Panc1 (cell line): ENCODE results near the gene MVP.
"Not testable (repeated sequence)": the region's sequence is repeated elsewhere in the genome, so short reads cannot be mapped to it uniquely, and the experiment has no call there.

Experiments
- SIN3A ChIP-seq: IDR thresholded peaks from 2 replicates; pipeline ENCODE4 v1.6.1; 2012; ENCODE audit warnings: low read depth, mild to moderate bottlenecking, low read length, moderate library complexity, borderline replicate concordance; ENCODE audit not compliant: insufficient read depth
- TCF7L2 ChIP-seq: IDR thresholded peaks from 2 replicates; pipeline ENCODE4 v1.6.1; 2011; ENCODE audit warnings: mild to moderate bottlenecking, low read depth, low read length, inconsistent platforms
- TF ChIP-seq, protein P1 (sequence below): fragments of 450-650 bp; IDR thresholded peaks from 2 replicates; pipeline ENCODE4 v1.5.1; 2017; ENCODE audit warnings: mild to moderate bottlenecking
- TF ChIP-seq, protein P2 (sequence below), 2 experiments: IDR thresholded peaks; 2 replicates each; pipeline ENCODE4 v1.6.1; 2011 to 2012; ENCODE audit warnings: low read depth in 2 of 2, control low read depth in 1 of 2, low read length in 1 of 2, mild to moderate bottlenecking in 1 of 2, moderate library complexity in 1 of 2; ENCODE audit not compliant: insufficient read depth in 1 of 2

DNA sequence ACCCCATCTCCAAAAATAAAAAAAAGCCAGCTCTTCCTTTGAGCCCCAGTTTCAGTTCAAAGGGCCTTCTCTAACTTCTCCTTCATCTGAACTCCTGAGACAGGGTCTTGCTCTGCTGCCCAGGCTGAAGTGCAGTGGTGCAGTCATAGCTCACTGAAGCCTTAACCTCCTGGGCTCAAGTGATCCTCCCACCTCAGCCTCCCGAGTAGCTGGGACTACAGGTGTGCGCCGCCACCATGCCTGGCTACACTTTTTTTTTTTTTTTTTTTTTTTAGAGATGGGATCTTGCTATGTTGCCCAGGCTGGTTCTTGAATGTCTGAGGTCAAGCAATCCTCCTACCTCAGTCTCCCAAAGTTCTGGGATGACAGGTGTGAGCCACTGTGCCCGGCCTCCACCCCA, 13.0 kb downstream of the MVP start:
- not testable (repeated sequence) for TF ChIP-seq TCF7L2, SIN3A
- TF ChIP-seq, protein P1, sequence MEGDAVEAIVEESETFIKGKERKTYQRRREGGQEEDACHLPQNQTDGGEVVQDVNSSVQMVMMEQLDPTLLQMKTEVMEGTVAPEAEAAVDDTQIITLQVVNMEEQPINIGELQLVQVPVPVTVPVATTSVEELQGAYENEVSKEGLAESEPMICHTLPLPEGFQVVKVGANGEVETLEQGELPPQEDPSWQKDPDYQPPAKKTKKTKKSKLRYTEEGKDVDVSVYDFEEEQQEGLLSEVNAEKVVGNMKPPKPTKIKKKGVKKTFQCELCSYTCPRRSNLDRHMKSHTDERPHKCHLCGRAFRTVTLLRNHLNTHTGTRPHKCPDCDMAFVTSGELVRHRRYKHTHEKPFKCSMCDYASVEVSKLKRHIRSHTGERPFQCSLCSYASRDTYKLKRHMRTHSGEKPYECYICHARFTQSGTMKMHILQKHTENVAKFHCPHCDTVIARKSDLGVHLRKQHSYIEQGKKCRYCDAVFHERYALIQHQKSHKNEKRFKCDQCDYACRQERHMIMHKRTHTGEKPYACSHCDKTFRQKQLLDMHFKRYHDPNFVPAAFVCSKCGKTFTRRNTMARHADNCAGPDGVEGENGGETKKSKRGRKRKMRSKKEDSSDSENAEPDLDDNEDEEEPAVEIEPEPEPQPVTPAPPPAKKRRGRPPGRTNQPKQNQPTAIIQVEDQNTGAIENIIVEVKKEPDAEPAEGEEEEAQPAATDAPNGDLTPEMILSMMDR = not testable (repeated sequence)
- TF ChIP-seq, protein P2, sequence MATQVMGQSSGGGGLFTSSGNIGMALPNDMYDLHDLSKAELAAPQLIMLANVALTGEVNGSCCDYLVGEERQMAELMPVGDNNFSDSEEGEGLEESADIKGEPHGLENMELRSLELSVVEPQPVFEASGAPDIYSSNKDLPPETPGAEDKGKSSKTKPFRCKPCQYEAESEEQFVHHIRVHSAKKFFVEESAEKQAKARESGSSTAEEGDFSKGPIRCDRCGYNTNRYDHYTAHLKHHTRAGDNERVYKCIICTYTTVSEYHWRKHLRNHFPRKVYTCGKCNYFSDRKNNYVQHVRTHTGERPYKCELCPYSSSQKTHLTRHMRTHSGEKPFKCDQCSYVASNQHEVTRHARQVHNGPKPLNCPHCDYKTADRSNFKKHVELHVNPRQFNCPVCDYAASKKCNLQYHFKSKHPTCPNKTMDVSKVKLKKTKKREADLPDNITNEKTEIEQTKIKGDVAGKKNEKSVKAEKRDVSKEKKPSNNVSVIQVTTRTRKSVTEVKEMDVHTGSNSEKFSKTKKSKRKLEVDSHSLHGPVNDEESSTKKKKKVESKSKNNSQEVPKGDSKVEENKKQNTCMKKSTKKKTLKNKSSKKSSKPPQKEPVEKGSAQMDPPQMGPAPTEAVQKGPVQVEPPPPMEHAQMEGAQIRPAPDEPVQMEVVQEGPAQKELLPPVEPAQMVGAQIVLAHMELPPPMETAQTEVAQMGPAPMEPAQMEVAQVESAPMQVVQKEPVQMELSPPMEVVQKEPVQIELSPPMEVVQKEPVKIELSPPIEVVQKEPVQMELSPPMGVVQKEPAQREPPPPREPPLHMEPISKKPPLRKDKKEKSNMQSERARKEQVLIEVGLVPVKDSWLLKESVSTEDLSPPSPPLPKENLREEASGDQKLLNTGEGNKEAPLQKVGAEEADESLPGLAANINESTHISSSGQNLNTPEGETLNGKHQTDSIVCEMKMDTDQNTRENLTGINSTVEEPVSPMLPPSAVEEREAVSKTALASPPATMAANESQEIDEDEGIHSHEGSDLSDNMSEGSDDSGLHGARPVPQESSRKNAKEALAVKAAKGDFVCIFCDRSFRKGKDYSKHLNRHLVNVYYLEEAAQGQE (IDR thresholded peaks at IDR 0.05; ENCODE audit: insufficient read depth in 1 of 2, low read depth in 2 of 2, low read length in 1 of 2) = not testable (repeated sequence)
